Omental fat pad (tissue), 4 donors: ENCODE data around the gene CCDC169. TPM values are rescaled to one million over a fixed set of nuclear protein-coding genes. Genes with fewer than 3 reads are reported as not detected.

ENCODE experiments used
- ATAC-seq: fragments of 150-250 bp; one replicate; pipeline ENCODE4 v1.9.1; 2016; ENCODE audit warnings: mild to moderate bottlenecking, moderate library complexity; ENCODE audit not compliant: low FRiP score
- DNase-seq: peaks from one replicate; pipeline ENCODE4 v3.0.0-alpha.2; 2019; ENCODE audit warnings: low spot score
- CTCF ChIP-seq, 3 donors: fragments of 450-650 bp; IDR thresholded peaks; one replicate each; pipeline ENCODE4 v1.5.1; 2016 to 2017; ENCODE audit warnings: antibody characterized with exemption in 3 of 3, mild to moderate bottlenecking in 3 of 3, moderate library complexity in 2 of 3
- small RNA-seq: library from RNA; depleted of rRNA; stranded (forward); fragments of <200 nt; gene quantifications from one replicate; pipeline ENCODE3, GENCODE V24; 2016
- total RNA-seq, 4 donors: library from RNA; depleted of rRNA; stranded (reverse); fragments of >200 nt; gene quantifications; one replicate each; pipeline ENCODE4 v1.1.0, GENCODE V29; 2016

Gene CCDC169
- total RNA-seq, 4 donors from 2014 or later, result 0.13 to 0.56 (median 0.36) TPM; not detected in 1

- no peak for DNase-seq
- no peak for ATAC-seq
- no peak for TF ChIP-seq CTCF (IDR thresholded peaks at IDR 0.05)
These were observed 113.7 kb downstream of the CCDC169 start for GRCh38 chr13:36183901-36184300.

Small RNA genes lying within 50 kb of the gene (small RNA-seq; reads per million reads assigned to genes)
- gene RNU6-71P, result not detected

Other genes starting within 250 kb of the CCDC169 start
- 100 to 1,000 TPM in 1 of 4 donors, 10 to 100 TPM in 3; 13.9 to 206 (median 30.5) TPM for gene DCLK1, start 166.4 kb downstream of the CCDC169 start, total RNA-seq
- gene SOHLH2, start 83.3 kb downstream of the CCDC169 start, total RNA-seq, result not detected
- gene SPART, start 48.6 kb upstream of the CCDC169 start, total RNA-seq, result 10 to 100 TPM; 70.7 to 98.0 (median 73.6) TPM
- gene CCNA1, start 134.7 kb upstream of the CCDC169 start, total RNA-seq, result 1 to 10 TPM in 2 of 4 donors, under 1 TPM in 1, not detected in 1; 0.38 to 2.0 (median 1.5) TPM